ENCODE measurements around the gene SLIT1. TPM values are rescaled to one million over a fixed set of nuclear protein-coding genes. Genes with fewer than 3 reads are reported as not detected.

The SLIT1 gene
- polyA plus RNA-seq, 1 donor (not counting 4 experiments of a cell fraction or from before 2014, with no cell fraction given), result 0.01 TPM

DNA sequence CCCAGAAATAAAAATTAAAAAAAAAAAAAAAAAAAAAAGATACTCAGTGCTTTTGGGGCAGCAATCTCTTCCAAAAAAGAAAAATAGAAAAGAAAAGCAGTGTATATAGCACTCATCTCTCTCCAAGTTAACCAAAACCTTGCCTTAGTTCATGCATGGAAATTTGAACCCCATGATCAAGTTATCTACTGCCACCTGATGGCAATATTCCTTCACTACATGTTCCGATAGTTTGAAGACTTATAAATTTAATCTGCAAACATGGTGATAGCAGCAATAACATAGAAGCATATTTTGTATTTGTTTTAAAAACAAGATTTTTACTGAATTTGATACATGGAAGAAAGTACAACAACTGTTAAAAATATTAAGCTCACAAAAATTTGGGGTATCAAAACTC is 48.6 kb upstream of the SLIT1 start:
- H3K9ac ChIP-seq (ENCODE audit: control insufficient read depth, extremely low read depth, insufficient read depth, low read length), result no peak overlapping the region
- no peak overlapping the region for H3K27ac ChIP-seq (ENCODE audit: control insufficient read depth, insufficient read depth, low read length)
- FAIRE-seq, result peak; percentile 34
- no peak overlapping the region for H3K4me3 ChIP-seq (ENCODE audit: control insufficient read depth in 2 of 3, extremely low read depth in 1 of 3, insufficient read depth in 2 of 3, low read depth in 1 of 3, low read length in 3 of 3)
- TF ChIP-seq, protein P1, sequence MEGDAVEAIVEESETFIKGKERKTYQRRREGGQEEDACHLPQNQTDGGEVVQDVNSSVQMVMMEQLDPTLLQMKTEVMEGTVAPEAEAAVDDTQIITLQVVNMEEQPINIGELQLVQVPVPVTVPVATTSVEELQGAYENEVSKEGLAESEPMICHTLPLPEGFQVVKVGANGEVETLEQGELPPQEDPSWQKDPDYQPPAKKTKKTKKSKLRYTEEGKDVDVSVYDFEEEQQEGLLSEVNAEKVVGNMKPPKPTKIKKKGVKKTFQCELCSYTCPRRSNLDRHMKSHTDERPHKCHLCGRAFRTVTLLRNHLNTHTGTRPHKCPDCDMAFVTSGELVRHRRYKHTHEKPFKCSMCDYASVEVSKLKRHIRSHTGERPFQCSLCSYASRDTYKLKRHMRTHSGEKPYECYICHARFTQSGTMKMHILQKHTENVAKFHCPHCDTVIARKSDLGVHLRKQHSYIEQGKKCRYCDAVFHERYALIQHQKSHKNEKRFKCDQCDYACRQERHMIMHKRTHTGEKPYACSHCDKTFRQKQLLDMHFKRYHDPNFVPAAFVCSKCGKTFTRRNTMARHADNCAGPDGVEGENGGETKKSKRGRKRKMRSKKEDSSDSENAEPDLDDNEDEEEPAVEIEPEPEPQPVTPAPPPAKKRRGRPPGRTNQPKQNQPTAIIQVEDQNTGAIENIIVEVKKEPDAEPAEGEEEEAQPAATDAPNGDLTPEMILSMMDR (optimal IDR thresholded peaks at IDR 0.05 in 1 of 3, IDR thresholded peaks at IDR 0.05 in 1 of 3, conservative IDR thresholded peaks at IDR 0.05 in 1 of 3; ENCODE audit: extremely low read depth in 1 of 3, insufficient read depth in 2 of 3, low read length in 3 of 3), result peak in 2 of 3 experiments; percentile 22 to 53
- TF ChIP-seq EZH2 (IDR thresholded peaks at IDR 0.05; ENCODE audit: low read length), result no peak
- H3K4me1 ChIP-seq (ENCODE audit: control insufficient read depth, extremely low read depth, insufficient read depth, low read length), result no peaks in the 10 kb centered on the region
- dilution Hi-C loops (cut with MboI; ENCODE audit: extremely low pct_ligation_motif_present, low sequenced_read_pairs), result no loop called here
- no peaks in the 10 kb centered on the region for H3K9me3 ChIP-seq (ENCODE audit: control insufficient read depth, low read depth, low read length)
- H3K27me3 ChIP-seq (ENCODE audit: control insufficient read depth, extremely low read depth, insufficient read depth, low read length), result no peaks in the 10 kb centered on the region
- no peak overlapping the region for H3K4me2 ChIP-seq (ENCODE audit: control insufficient read depth, extremely low read depth, insufficient read depth, low read depth, low read length)
- H3K9me1 ChIP-seq (ENCODE audit: control insufficient read depth, extremely low read depth, insufficient read depth, low read length), result no peaks in the 10 kb centered on the region
- no peaks in the 10 kb centered on the region for H3K36me3 ChIP-seq (ENCODE audit: control insufficient read depth in 2 of 2, extremely low read depth in 1 of 2, insufficient read depth in 2 of 2, low read length in 2 of 2)
- no peak for DNase-seq (ENCODE audit: low read depth, low spot score)
- H3K79me2 ChIP-seq (ENCODE audit: control insufficient read depth, insufficient read depth, low read length), result no peaks in the 10 kb centered on the region
- H2AFZ ChIP-seq (ENCODE audit: control insufficient read depth, low read length), result no peak overlapping the region
- no peaks in the 10 kb centered on the region for H4K20me1 ChIP-seq (ENCODE audit: control insufficient read depth, extremely low read depth, insufficient read depth, low read length)

DNA sequence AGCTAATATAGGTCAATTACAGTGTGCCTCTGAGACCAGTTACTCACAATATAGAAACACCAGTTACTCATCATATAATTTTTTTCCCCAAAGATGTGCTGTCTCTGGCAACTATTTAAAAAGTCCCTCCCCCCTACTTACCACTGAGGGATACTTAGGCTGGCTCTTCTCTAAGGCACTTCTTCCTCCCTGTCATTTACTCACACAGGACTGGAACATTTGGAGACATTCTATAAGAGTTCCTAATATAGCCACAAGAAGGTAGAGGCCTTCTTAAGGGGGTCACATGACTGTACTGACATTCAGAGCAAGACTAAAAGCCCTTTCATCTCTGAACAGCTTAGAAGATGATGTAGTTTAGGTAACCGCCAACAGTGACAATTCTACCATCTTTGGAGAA is 44.4 kb upstream of the SLIT1 start:
- no peak for DNase-seq (ENCODE audit: low read depth, low spot score)
- Histone ChIP-seq H3K4me2 (ENCODE audit: control insufficient read depth, extremely low read depth, insufficient read depth, low read depth, low read length) (no peak overlapping the region), H3K36me3 (ENCODE audit: control insufficient read depth in 2 of 2, extremely low read depth in 1 of 2, insufficient read depth in 2 of 2, low read length in 2 of 2) (peaks cover 2 to 3% of the 10 kb centered on the region in 2 experiments), H3K9me1 (ENCODE audit: control insufficient read depth, extremely low read depth, insufficient read depth, low read length) (no peaks in the 10 kb centered on the region), H4K20me1 (ENCODE audit: control insufficient read depth, extremely low read depth, insufficient read depth, low read length) (no peaks in the 10 kb centered on the region), H3K79me2 (ENCODE audit: control insufficient read depth, insufficient read depth, low read length) (no peaks in the 10 kb centered on the region), H3K4me3 (ENCODE audit: control insufficient read depth in 2 of 3, extremely low read depth in 1 of 3, insufficient read depth in 2 of 3, low read depth in 1 of 3, low read length in 3 of 3) (no peak overlapping the region), H3K4me1 (ENCODE audit: control insufficient read depth, extremely low read depth, insufficient read depth, low read length) (no peaks in the 10 kb centered on the region), H3K9me3 (ENCODE audit: control insufficient read depth, low read depth, low read length) (no peaks in the 10 kb centered on the region), H3K27me3 (ENCODE audit: control insufficient read depth, extremely low read depth, insufficient read depth, low read length) (no peaks in the 10 kb centered on the region), H2AFZ (ENCODE audit: control insufficient read depth, low read length) (no peak overlapping the region), H3K27ac (ENCODE audit: control insufficient read depth, insufficient read depth, low read length) (no peak overlapping the region), H3K9ac (ENCODE audit: control insufficient read depth, extremely low read depth, insufficient read depth, low read length) (no peak overlapping the region)
- FAIRE-seq, result no peak
- TF ChIP-seq EZH2 (IDR thresholded peaks at IDR 0.05; ENCODE audit: low read length), result no peak
- TF ChIP-seq, protein P1 (optimal IDR thresholded peaks at IDR 0.05 in 1 of 3, IDR thresholded peaks at IDR 0.05 in 1 of 3, conservative IDR thresholded peaks at IDR 0.05 in 1 of 3; ENCODE audit: extremely low read depth in 1 of 3, insufficient read depth in 2 of 3, low read length in 3 of 3), result no peak
- dilution Hi-C loops (cut with MboI; ENCODE audit: extremely low pct_ligation_motif_present, low sequenced_read_pairs), result no loop called here

Measured in keratinocyte (primary cell).